A549 (cell line): ENCODE data around the gene RUNX2. TPM values are rescaled to one million over a fixed set of nuclear protein-coding genes. Genes with fewer than 3 reads are reported as not detected.

ENCODE experiments used
- ATAC-seq, 2 experiments: fragments of 200-7000 bp in 1 of 2; fragments of >200 bp in 1 of 2; cut with Nextera tagmentation in 1 of 2; cut with Tn5 transposase in 1 of 2; 3 replicates each; pipeline versions ENCODE4 v1.8.0 to v1.9.1; 2018 to 2020; ENCODE audit warnings: mild to moderate bottlenecking in 1 of 2, moderate library complexity in 1 of 2
- CTCF ChIA-PET: fragments of 300-600 bp; sonication (Branson Sonifier 250); formaldehyde crosslinking; extraction: SDS; loops from one replicate; lab custom pipeline; 2021; ENCODE audit warnings: antibody characterized with exemption, inconsistent platforms; lab: Yijun Ruan, JAX
- POLR2A ChIA-PET: fragments of 350-600 bp; formaldehyde crosslinking; extraction: SDS; loops from one replicate; lab custom pipeline; 2021; ENCODE audit warnings: antibody characterized with exemption, inconsistent platforms; lab: Yijun Ruan, JAX
- DNase-seq, 2 experiments: peaks; one replicate each; pipeline versions ENCODE4 v3.0.0 to v3.0.0-alpha.2; 2011 to 2016; ENCODE audit warnings: low read depth in 1 of 2, low spot score in 1 of 2
- FAIRE-seq: peaks from 2 replicates; lab custom pipeline; 2011; peaks lifted over from hg19 to GRCh38; lab: Jason Lieb, UNC
- H3K27ac ChIP-seq, 2 experiments: fragments of >200 bp; sonication (Bioruptor Twin); formaldehyde crosslinking; 3 replicates each; pipeline ENCODE4 v1.5.1; 2016 to 2017
- H3K4me1 ChIP-seq: fragments of >200 bp; sonication (Bioruptor Twin); formaldehyde crosslinking; 3 replicates; pipeline ENCODE4 v1.6.1; 2016
- H3K4me2 ChIP-seq: fragments of >200 bp; sonication (Bioruptor Twin); formaldehyde crosslinking; 3 replicates; pipeline ENCODE4 v1.6.1; 2016
- H3K4me3 ChIP-seq: fragments of >200 bp; sonication (Bioruptor Twin); formaldehyde crosslinking; 3 replicates; pipeline ENCODE4 v1.5.1; 2016
- H3K9me3 ChIP-seq: fragments of >200 bp; sonication (Bioruptor Twin); formaldehyde crosslinking; 3 replicates; pipeline ENCODE4 v1.6.1; 2016
- CBX8 ChIP-seq: fragments of 200-600 bp; sonication (generic); IDR thresholded peaks from 2 replicates; pipeline ENCODE4 v1.6.1; 2016
- CHD2 ChIP-seq: fragments of 150-350 bp; IDR thresholded peaks from 2 replicates; pipeline ENCODE4 v1.6.1; 2014; ENCODE audit warnings: low read length; ENCODE audit not compliant: partially characterized antibody
- CHD4 ChIP-seq: fragments of 200-600 bp; sonication (generic); IDR thresholded peaks from 2 replicates; pipeline ENCODE4 v1.6.1; 2016; ENCODE audit warnings: antibody characterized with exemption, mild to moderate bottlenecking, borderline replicate concordance
- E2F6 ChIP-seq: IDR thresholded peaks from 2 replicates; pipeline ENCODE4 v1.6.1; 2012; ENCODE audit warnings: low read depth, borderline replicate concordance
- EHF ChIP-seq: fragments of 250-450 bp; sonication (Bioruptor Pico); IDR thresholded peaks from 2 replicates; pipeline ENCODE4 v1.5.0; 2020; ENCODE audit warnings: mild to moderate bottlenecking
- EHMT2 ChIP-seq: fragments of 200-600 bp; sonication (generic); IDR thresholded peaks from 2 replicates; pipeline ENCODE4 v1.6.1; 2016; ENCODE audit warnings: antibody characterized with exemption, low read depth, mild to moderate bottlenecking, moderate library complexity
- ELK1 ChIP-seq: fragments of 150-350 bp; IDR thresholded peaks from 2 replicates; pipeline ENCODE4 v1.6.1; 2014; ENCODE audit warnings: low read depth, mild to moderate bottlenecking, low read length
- FOSB ChIP-seq: fragments of 250-450 bp; sonication (Bioruptor Pico); IDR thresholded peaks from 2 replicates; pipeline ENCODE4 v1.5.0; 2020; ENCODE audit warnings: mild to moderate bottlenecking, moderate library complexity
- FOSL2 ChIP-seq, 2 experiments: fragments of 450-650 bp in 1 of 2; fragments of >200 bp in 1 of 2; sonication (Bioruptor Twin) in 1 of 2; formaldehyde crosslinking; IDR thresholded peaks; 2 replicates each; pipeline versions ENCODE4 v1.5.0 to v1.6.1; 2016 to 2020; ENCODE audit warnings: mild to moderate bottlenecking in 1 of 2, moderate library complexity in 1 of 2
- HEYL ChIP-seq: fragments of 250-450 bp; sonication (Bioruptor Pico); IDR thresholded peaks from 2 replicates; pipeline ENCODE4 v1.8.0; 2021; ENCODE audit warnings: mild to moderate bottlenecking, moderate library complexity
- HOXB13 ChIP-seq: fragments of 250-450 bp; sonication (Bioruptor Pico); IDR thresholded peaks from 2 replicates; pipeline ENCODE4 v1.5.0; 2020; ENCODE audit warnings: low read depth, mild to moderate bottlenecking, moderate library complexity
- HOXB5 ChIP-seq: fragments of 250-450 bp; sonication (Bioruptor Pico); IDR thresholded peaks from 2 replicates; pipeline ENCODE4 v1.5.0; 2020; ENCODE audit warnings: mild to moderate bottlenecking, moderate library complexity
- JUN ChIP-seq, 2 experiments: fragments of >200 bp; sonication (Bioruptor Twin); formaldehyde crosslinking; IDR thresholded peaks; 2 replicates in 1 of 2; 3 replicates in 1 of 2; pipeline ENCODE4 v1.6.1; 2016 to 2017
- KDM1A ChIP-seq: fragments of 200-600 bp; sonication (generic); IDR thresholded peaks from 2 replicates; pipeline ENCODE4 v1.6.1; 2016; ENCODE audit warnings: low read depth, mild to moderate bottlenecking
- MAFK ChIP-seq: fragments of 450-650 bp; IDR thresholded peaks from 2 replicates; pipeline ENCODE4 v1.6.1; 2014; ENCODE audit not compliant: partially characterized antibody
- MYC ChIP-seq: IDR thresholded peaks from 2 replicates; pipeline ENCODE4 v1.6.1; 2012; ENCODE audit warnings: mild to moderate bottlenecking, inconsistent platforms, low read length, improper control_type of control experiment, borderline replicate concordance
- NFE2L2 ChIP-seq: fragments of 150-350 bp; conservative IDR thresholded peaks from 2 replicates; pipeline ENCODE4 v1.6.1; 2014; ENCODE audit warnings: low read length
- NR3C1 ChIP-seq: fragments of >200 bp; sonication (Bioruptor Twin); formaldehyde crosslinking; IDR thresholded peaks from 3 replicates; pipeline ENCODE4 v1.6.1; 2017
- POLR2A ChIP-seq: IDR thresholded peaks from 2 replicates; pipeline ENCODE4 v1.6.1; 2012; ENCODE audit warnings: mild to moderate bottlenecking, low read length
- POLR2AphosphoS2 ChIP-seq: conservative IDR thresholded peaks from 2 replicates; pipeline ENCODE4 v1.6.1; 2012; ENCODE audit warnings: low read length, improper control_type of control experiment, inconsistent platforms
- RAD21 ChIP-seq, 2 experiments: fragments of >200 bp in 1 of 2; sonication (Bioruptor Twin) in 1 of 2; formaldehyde crosslinking in 1 of 2; IDR thresholded peaks in 1 of 2; conservative IDR thresholded peaks in 1 of 2; 2 replicates in 1 of 2; 3 replicates in 1 of 2; pipeline ENCODE4 v1.6.1; 2012 to 2018; ENCODE audit warnings: inconsistent platforms in 1 of 2
- SMC3 ChIP-seq: fragments of >200 bp; sonication (Bioruptor Twin); formaldehyde crosslinking; IDR thresholded peaks from 3 replicates; pipeline ENCODE4 v1.6.1; 2018; ENCODE audit warnings: inconsistent platforms
- USF2 ChIP-seq: fragments of 450-650 bp; IDR thresholded peaks from 2 replicates; pipeline ENCODE4 v1.6.1; 2014; ENCODE audit warnings: antibody characterized with exemption
- ZC3H11A ChIP-seq: fragments of 450-650 bp; IDR thresholded peaks from 2 replicates; pipeline ENCODE4 v1.6.1; 2014; ENCODE audit warnings: antibody characterized with exemption, mild to moderate bottlenecking
- WGBS: methylation state at CpG from one replicate; pipeline ENCODE4 v1.1.6; 2017; ENCODE audit errors: missing lambda C conversion rate; 5-methylcytosine and 5-hydroxymethylcytosine counted together
- polyA plus RNA-seq, 4 experiments: library from polyadenylated mRNA; depleted of rRNA in 3 of 4; stranded (reverse); fragments of >200 nt; fragmentation: RNase III in 1 of 4; extraction: RNeasy Plus Mini Kit Qiagen cat#74134 plus additional on column Dnase treatment in 1 of 4; gene quantifications; 2 replicates in 3 of 4; 3 replicates in 1 of 4; pipeline ENCODE4 v1.2.3, GENCODE V29; 2011 to 2017
- TF ChIP-seq, protein P1 (sequence below): fragments of >200 bp; sonication (Bioruptor Twin); formaldehyde crosslinking; IDR thresholded peaks from 3 replicates; pipeline ENCODE4 v1.5.1; 2016

RUNX2 gene
- polyA plus RNA-seq, 2 of the 4 experiments (the other 2 are of a cell fraction) = 0.13 to 0.83 TPM

DNA sequence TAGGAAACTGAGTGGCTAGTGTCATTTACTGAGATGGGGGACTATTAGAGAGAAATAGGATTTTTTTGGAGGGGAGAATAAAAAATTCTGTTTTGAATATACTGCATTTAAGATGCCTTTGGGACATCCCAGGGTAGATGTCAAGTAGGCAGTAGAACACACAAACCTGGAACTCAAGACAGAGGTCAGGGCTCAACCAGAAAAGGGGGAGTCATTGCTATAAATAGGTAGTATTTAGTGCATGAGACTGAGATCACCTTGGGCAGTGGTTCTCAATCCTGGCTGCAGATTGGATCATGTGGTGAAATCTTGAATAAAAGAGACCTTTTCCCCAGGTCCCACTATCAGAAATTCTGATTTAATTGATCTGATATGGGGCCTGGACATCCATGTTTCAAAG lies 160.1 kb downstream of the RUNX2 start:
- H3K9me3 ChIP-seq = no peaks in the 10 kb centered on the region
- no peaks in the 10 kb centered on the region for H3K4me1 ChIP-seq
- H3K27ac ChIP-seq = no peak overlapping the region
- no peak overlapping the region for H3K4me2 ChIP-seq
- ATAC-seq (no peak), DNase-seq (no peak), FAIRE-seq (no peak)
- CTCF ChIA-PET = no interaction called here
- no peak overlapping the region for H3K4me3 ChIP-seq
- no peak for TF ChIP-seq CHD2
- TF ChIP-seq FOSL2 (IDR thresholded peaks at IDR 0.05) = no peak
- TF ChIP-seq FOSL2 (CRISPR knock-in tag; IDR thresholded peaks at IDR 0.05) = no peak
- POLR2A ChIA-PET = no interaction called here

DNA sequence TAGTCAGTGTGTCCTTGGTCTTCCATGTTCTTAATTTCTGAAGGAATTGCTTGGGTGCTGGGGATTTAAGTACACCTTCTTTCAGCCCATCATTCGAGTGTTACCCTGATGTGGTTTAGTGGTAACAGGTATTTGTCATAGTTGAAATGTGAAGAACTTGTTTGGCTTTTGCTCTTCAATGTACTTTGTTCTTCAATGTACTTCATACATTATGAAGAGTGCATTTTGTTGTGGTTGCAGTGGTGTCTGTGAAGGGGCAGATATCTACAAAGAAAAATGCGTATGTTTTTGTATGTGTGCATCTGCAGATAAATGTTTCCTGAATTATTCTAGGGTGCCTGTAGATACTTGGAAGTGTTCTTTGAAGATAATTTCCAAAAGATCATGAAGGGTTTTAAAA lies 160.8 kb downstream of the RUNX2 start:
- ChIA-PET CTCF (no interaction called here), POLR2A (no interaction called here)
- FAIRE-seq (no peak), ATAC-seq (no peak), DNase-seq (no peak)
- WGBS = 78% methylated on average over 2 of the region's 2 CpGs
- Histone ChIP-seq H3K4me1 (no peaks in the 10 kb centered on the region), H3K27ac (no peak overlapping the region), H3K4me3 (no peak overlapping the region), H3K9me3 (no peaks in the 10 kb centered on the region), H3K4me2 (no peak overlapping the region)
- TF ChIP-seq MYC (no peak), CHD4 (no peak), NFE2L2 (no peak), MAFK (no peak), POLR2A (no peak), POLR2AphosphoS2 (no peak), CBX8 (no peak)

DNA sequence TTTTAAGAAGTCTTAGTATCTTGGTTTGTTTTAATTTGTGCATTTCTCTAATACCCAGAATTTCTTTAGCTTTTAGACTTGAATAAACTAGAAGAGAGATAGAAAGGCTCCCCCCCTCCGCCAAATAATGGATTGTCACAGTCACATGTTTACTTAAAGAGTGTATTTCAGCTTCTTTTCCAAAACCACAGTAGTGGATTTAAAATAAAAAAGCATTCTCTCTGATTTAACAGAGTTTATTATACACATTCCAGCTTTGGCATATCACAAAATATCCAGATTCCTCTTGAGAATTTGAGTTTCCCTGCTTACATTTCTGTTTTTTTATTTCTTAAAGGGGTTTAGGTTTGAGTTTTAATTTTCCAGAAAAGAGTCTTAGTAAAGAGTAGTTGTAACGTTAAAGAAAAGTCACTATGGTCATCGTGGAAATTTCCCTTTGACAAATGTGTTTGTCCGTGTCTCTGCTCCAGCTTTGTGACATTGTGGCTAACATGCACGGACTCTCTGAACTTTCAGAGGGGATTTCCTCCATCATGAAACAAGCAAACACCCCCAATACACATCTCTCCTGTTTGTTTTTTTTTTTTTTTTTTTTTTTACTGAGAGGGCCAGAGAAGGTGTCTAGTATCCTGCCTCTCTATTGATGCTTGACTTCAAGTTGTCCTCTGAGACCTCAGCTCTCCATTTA lies 163.1 kb downstream of the RUNX2 start:
- Histone ChIP-seq H3K4me3 (no peak overlapping the region), H3K27ac (no peak overlapping the region), H3K4me2 (no peak overlapping the region), H3K9me3 (no peaks in the 10 kb centered on the region), H3K4me1 (no peaks in the 10 kb centered on the region)
- FAIRE-seq (no peak), ATAC-seq (no peak), DNase-seq (no peak)
- 73% methylated on average over 5 of the region's 5 CpGs for WGBS
- TF ChIP-seq FOSB (CRISPR knock-in tag) = no peak
- TF ChIP-seq RAD21 (conservative IDR thresholded peaks at IDR 0.05 in 1 of 2, IDR thresholded peaks at IDR 0.05 in 1 of 2) = no peak
- no peak for TF ChIP-seq HEYL (CRISPR knock-in tag)
- no peak for TF ChIP-seq ZC3H11A
- ChIA-PET POLR2A (no interaction called here), CTCF (no interaction called here)

DNA sequence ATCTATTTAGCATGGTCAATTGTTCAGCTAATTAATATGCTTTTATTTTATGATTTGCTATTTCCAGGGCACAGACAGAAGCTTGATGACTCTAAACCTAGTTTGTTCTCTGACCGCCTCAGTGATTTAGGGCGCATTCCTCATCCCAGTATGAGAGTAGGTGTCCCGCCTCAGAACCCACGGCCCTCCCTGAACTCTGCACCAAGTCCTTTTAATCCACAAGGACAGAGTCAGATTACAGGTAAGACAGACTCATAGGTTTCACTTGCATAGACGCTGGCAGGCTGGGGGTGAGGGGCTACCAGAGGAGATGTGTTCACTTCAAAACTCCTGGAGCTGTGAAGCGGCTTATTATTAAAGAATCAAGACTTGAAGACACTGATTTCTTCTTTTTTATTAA lies 163.7 kb downstream of the RUNX2 start:
- H3K9me3 ChIP-seq = no peaks in the 10 kb centered on the region
- ATAC-seq = no peak
- FAIRE-seq = no peak
- TF ChIP-seq NR3C1 (no peak), CHD2 (no peak)
- CTCF ChIA-PET = no interaction called here
- no peaks in the 10 kb centered on the region for H3K4me1 ChIP-seq
- DNase-seq = no peak
- POLR2A ChIA-PET = no interaction called here
- no peak overlapping the region for H3K4me3 ChIP-seq
- no peak overlapping the region for H3K4me2 ChIP-seq
- 81% methylated on average over 6 of the region's 6 CpGs for WGBS
- no peak overlapping the region for H3K27ac ChIP-seq

GRCh38 chr6:45493761-45494160 lies 165.6 kb downstream of the RUNX2 start:
- ChIA-PET CTCF (interaction anchor here (0.5 to 1.0 kb wide), 2 partner anchors 15 to 56 kb away, joined by 3 to 4 read pairs; no protein-coding TSS in a partner anchor), POLR2A (no interaction called here)
- H3K4me3 ChIP-seq = no peak overlapping the region
- no peaks in the 10 kb centered on the region for H3K9me3 ChIP-seq
- 73% methylated on average over 2 of the region's 2 CpGs for WGBS
- no peak overlapping the region for H3K4me2 ChIP-seq
- H3K4me1 ChIP-seq = no peaks in the 10 kb centered on the region
- H3K27ac ChIP-seq = no peak overlapping the region
- TF ChIP-seq MAFK (no peak), JUN (IDR thresholded peaks at IDR 0.05) (no peak), HOXB13 (no peak), KDM1A (no peak), EHMT2 (no peak), E2F6 (no peak), ELK1 (no peak), HEYL (CRISPR knock-in tag) (no peak), SMC3 (no peak), EHF (CRISPR knock-in tag) (no peak), USF2 (no peak), HOXB5 (CRISPR knock-in tag) (no peak), ZC3H11A (no peak)
- TF ChIP-seq, protein P1, sequence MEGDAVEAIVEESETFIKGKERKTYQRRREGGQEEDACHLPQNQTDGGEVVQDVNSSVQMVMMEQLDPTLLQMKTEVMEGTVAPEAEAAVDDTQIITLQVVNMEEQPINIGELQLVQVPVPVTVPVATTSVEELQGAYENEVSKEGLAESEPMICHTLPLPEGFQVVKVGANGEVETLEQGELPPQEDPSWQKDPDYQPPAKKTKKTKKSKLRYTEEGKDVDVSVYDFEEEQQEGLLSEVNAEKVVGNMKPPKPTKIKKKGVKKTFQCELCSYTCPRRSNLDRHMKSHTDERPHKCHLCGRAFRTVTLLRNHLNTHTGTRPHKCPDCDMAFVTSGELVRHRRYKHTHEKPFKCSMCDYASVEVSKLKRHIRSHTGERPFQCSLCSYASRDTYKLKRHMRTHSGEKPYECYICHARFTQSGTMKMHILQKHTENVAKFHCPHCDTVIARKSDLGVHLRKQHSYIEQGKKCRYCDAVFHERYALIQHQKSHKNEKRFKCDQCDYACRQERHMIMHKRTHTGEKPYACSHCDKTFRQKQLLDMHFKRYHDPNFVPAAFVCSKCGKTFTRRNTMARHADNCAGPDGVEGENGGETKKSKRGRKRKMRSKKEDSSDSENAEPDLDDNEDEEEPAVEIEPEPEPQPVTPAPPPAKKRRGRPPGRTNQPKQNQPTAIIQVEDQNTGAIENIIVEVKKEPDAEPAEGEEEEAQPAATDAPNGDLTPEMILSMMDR = no peak
- DNase-seq (no peak), ATAC-seq (no peak), FAIRE-seq (no peak)
